AG09309 (cell line): Measurements from ENCODE around the gene F7.
"Not testable (repeated sequence)": the region's sequence is repeated elsewhere in the genome, so short reads cannot be mapped to it uniquely, and the experiment has no call there.

Experiments used
- DNase-seq: peaks from one replicate; pipeline ENCODE4 v3.0.0-alpha.2; 2010; ENCODE audit warnings: low read depth
- H3K4me3 ChIP-seq: 2 replicates; pipeline ENCODE4 v1.5.1; 2011; ENCODE audit warnings: mild to moderate bottlenecking, low read depth, low read length, moderate library complexity; ENCODE audit not compliant: control insufficient read depth
- CTCF ChIP-seq: IDR thresholded peaks from 2 replicates; pipeline ENCODE4 v1.5.1; 2011; ENCODE audit warnings: mild to moderate bottlenecking, low read depth, low read length, inconsistent platforms; ENCODE audit not compliant: insufficient read depth, control insufficient read depth; ENCODE audit errors: missing control alignments

The F7 gene

GRCh38 chr13:113102727-113103126, 2.9 kb upstream of the F7 start:
- TF ChIP-seq CTCF = no peak
- H3K4me3 ChIP-seq = no peak overlapping the region
- no peak for DNase-seq

GRCh38 chr13:113103646-113104045, 1.9 kb upstream of the F7 start:
- H3K4me3 ChIP-seq = no peak overlapping the region
- no peak for DNase-seq
- TF ChIP-seq CTCF = no peak

GRCh38 chr13:113105921-113106452, 396 bp downstream of the F7 start:
- TF ChIP-seq CTCF = no peak
- no peak overlapping the region for H3K4me3 ChIP-seq
- DNase-seq = no peak

GRCh38 chr13:113106711-113107351, 1.2 kb downstream of the F7 start:
- H3K4me3 ChIP-seq = no peak overlapping the region
- no peak for DNase-seq
- no peak for TF ChIP-seq CTCF

- H3K4me3 ChIP-seq, DNase-seq: not testable (repeated sequence)
These were observed 2.9 kb downstream of the F7 start for GRCh38 chr13:113108521-113108920.

- no peak overlapping the region for H3K4me3 ChIP-seq
- TF ChIP-seq CTCF = no peak
- DNase-seq = no peak
These were observed 3.8 kb downstream of the F7 start for GRCh38 chr13:113109151-113110047.
